Subcutaneous adipose tissue (tissue), 4 donors: ENCODE results near the gene PLPPR3. TPM values are rescaled to one million over a fixed set of nuclear protein-coding genes. Genes with fewer than 3 reads are reported as not detected.

Source experiments
- total RNA-seq, 4 donors: library from RNA; depleted of rRNA; stranded (reverse); fragments of >200 nt; gene quantifications; one replicate each; pipeline ENCODE4 v1.1.0, GENCODE V29; 2016
- TF ChIP-seq, protein P1 (sequence below): fragments of 450-650 bp; IDR thresholded peaks from one replicate; pipeline ENCODE4 v1.5.1; 2016; ENCODE audit warnings: low read depth, mild to moderate bottlenecking, control low read depth, antibody characterized with exemption, moderate library complexity

PLPPR3 gene
- total RNA-seq, 4 donors from 2014 or later: not detected

DNA sequence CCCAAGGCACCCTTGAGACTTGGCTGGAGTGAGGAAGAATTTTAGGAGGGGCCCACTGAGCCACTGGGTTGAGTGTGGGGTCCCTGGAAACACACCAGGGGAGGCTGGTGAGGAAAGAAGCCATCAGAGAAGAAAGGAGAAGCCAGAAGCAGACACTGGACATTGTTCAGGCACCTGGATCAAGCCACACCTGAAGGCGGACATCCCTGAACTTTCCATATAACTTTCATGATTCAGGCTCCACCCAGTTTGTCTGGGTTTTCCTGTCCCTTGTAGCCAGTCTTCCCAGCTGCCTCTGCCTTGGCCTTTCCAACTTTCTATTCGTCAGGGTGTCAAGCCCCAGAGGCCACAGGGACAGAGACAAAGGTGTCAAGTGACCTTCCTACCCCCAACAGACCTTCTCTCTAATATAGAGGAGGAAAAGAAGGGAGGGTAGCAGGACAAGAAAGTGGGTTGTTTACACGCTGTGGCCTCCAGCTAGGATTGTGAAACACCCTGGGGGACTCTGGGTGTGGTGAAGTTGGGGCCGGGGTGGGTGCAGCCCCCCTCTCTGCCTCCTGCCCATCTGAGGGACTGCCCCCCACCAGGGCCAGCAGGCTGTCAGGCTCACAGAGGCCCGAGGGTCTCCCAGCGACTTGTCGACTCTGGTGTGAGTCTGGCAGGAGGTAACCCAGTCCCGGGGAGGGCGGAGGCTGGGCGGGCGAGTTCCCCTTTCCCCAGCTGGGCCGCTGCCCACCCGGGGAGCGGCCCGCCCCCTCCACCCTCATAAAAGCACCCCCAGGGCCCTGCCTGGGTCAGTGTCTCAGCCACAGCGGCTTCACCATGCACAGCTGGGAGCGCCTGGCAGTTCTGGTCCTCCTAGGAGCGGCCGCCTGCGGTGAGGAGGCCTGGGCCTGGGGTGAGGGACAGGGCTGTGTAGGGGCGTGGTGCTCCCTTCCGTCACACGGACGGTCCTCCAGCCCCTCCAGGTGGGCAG, 37.4 kb upstream of the PLPPR3 start, which contains the start of gene CFD:
Gene CFD (plus strand): TSS at position 797 of the 976 bp plus-strand sequence. CDS start 26 bp downstream, at position 823.
- TF ChIP-seq, protein P1, sequence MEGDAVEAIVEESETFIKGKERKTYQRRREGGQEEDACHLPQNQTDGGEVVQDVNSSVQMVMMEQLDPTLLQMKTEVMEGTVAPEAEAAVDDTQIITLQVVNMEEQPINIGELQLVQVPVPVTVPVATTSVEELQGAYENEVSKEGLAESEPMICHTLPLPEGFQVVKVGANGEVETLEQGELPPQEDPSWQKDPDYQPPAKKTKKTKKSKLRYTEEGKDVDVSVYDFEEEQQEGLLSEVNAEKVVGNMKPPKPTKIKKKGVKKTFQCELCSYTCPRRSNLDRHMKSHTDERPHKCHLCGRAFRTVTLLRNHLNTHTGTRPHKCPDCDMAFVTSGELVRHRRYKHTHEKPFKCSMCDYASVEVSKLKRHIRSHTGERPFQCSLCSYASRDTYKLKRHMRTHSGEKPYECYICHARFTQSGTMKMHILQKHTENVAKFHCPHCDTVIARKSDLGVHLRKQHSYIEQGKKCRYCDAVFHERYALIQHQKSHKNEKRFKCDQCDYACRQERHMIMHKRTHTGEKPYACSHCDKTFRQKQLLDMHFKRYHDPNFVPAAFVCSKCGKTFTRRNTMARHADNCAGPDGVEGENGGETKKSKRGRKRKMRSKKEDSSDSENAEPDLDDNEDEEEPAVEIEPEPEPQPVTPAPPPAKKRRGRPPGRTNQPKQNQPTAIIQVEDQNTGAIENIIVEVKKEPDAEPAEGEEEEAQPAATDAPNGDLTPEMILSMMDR: no peak

DNA sequence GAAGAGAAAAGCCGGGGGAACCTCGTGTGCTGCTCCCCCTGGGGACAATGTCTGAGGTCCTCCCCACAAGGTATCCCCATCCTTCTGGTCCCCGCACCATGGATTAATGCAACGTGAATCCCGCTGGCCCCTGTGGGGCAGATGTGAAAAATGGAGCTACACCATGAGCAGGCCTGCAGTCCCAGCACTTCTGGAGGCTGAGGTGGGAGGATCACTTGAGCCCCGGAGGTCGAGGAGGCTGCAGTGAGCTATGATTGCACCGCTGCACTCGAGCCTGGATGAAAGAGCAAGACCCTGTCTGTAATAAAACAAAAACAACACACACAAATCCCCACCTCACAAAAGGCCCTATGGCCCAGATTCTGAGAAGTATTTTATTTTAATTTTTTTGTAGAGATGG, 36.5 kb upstream of the PLPPR3 start:
- TF ChIP-seq, protein P1: no peak

DNA sequence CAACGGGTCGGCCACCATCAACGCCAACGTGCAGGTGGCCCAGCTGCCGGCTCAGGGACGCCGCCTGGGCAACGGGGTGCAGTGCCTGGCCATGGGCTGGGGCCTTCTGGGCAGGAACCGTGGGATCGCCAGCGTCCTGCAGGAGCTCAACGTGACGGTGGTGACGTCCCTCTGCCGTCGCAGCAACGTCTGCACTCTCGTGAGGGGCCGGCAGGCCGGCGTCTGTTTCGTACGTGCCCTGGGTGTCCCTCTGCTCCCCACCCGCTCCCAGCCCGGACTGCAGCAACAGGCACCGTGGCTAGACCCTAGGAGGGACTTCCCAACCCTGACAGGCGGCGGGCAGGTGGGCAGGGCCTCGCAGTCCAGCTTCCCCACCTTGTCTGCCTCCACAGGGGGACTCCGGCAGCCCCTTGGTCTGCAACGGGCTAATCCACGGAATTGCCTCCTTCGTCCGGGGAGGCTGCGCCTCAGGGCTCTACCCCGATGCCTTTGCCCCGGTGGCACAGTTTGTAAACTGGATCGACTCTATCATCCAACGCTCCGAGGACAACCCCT, 33.9 kb upstream of the PLPPR3 start:
- TF ChIP-seq, protein P1: no peak

DNA sequence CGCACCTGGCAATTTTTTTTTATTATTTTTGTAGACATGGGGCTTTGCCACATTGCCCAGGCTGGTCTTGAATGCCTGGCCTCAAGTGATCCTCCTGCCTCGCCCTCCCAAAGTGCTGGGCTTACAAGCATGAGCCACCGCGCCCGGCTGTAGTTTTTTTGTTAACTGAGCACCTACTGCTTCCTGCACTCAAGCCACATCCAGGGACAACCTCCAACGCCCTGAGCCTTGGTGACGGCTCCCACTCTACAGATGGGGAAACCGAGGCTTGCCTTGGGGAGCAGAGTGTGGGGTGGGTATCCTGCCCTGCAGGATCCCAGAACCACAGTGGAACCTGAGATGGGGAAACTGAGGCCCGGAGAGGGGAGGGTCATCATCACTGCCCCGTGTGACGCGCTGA, 33.4 kb upstream of the PLPPR3 start:
- TF ChIP-seq, protein P1: no peak

DNA sequence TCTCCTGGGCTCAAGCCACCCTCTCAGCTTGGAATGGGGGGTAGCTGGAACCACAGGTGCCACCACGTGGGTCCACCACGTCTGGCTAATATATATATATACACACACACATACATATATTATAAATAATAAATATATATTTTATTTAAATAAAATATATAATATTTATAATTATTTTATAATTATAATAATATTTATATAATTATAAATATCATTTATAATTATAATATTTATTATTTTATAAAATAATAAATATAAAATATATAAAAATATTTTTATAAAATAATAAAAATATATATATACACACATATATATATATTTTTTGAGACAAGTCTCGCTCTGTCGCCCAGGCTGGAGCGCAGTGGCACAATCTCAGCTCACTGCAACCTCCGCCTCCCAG, 32.8 kb upstream of the PLPPR3 start:
- TF ChIP-seq, protein P1: no peak

DNA sequence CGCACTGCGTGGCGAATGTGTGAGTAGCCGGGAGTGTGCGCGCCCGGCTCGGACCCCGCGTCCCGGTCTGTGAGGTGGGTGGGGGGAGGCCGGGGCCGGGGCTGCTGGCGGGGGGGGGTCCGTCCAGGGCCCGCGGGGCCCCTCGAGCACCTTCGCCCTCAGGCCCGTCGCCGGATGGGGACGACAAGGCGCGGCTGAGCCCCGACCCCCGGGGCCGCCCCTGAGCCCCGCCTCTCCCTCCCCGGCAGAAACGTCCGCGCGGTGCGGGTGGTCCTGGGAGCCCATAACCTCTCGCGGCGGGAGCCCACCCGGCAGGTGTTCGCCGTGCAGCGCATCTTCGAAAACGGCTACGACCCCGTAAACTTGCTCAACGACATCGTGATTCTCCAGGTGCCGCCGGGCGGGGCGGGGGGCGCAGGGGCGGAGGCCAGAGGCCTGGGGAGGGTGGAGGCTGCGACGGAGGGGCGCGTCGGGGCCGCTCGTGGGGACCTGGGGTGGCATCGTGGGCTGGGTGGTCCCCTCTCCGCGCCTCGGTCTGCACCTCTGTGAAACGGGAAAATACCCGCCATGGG, 31.3 kb upstream of the PLPPR3 start:
- TF ChIP-seq, protein P1: no peak
